Left lobe of liver (tissue), 2 donors: ENCODE measurements around the gene DZIP1L. TPM values are rescaled to one million over a fixed set of nuclear protein-coding genes. Genes with fewer than 3 reads are reported as not detected.

Source experiments
- ATAC-seq: fragments of 200-7000 bp; cut with Tn5 transposase; one replicate; pipeline ENCODE4 v1.9.1; 2020; ENCODE audit warnings: mild to moderate bottlenecking, moderate library complexity
- DNase-seq: peaks from one replicate; pipeline ENCODE4 v3.0.0-alpha.2; 2020; ENCODE audit warnings: low spot score
- total RNA-seq: library from RNA; stranded (reverse); gene quantifications from one replicate; pipeline ENCODE4 v1.2.1, GENCODE V29; 2021
- donor health status: DM: no; HTN: no; CAD: no; lungs with moderate emphysema.
- donor health status: DM: no; HTN: yes; CAD: no.

DZIP1L gene
- total RNA-seq, 1 donor from 2014 or later = 1.6 TPM

DNA sequence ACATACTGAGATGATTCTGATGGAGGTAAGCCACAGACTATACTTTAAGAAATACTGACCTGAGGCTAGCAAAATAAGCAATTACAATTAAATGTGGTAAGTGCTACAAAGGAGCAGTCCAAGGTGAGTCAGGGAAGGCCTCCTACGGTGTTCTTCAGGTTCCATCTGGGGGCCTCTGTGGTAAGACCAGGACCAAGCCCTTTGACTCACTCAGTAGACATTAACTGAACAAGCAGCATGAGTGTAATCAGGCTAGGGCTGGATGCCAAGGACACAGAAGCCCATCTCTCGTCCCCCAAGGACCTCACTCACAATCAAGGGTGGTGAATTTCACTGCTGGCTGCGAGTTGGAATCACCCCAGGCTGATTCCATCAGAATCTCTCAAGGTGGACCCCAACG lies 37.3 kb downstream of the DZIP1L start:
- no peak for ATAC-seq

DNA sequence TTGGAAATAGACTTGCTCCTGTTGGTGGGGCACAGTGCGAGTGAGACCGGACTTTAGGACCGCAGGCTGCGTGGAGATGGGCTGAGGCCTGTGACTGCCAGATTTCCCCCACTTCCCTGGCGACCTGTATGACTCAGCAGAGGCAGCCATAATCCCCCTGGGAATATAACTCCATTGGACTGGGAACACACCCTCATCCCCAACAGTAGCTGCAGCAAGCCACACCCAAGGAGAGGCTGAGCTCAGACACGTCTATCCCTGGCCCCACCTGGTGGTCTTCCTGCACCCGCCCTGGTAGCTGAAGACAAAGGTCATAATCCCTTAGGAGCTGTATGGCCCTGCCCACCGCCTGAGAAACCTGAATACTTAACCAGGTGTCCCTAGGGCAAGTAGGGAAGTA lies 42.6 kb downstream of the DZIP1L start:
- no peak for ATAC-seq
- no peak for DNase-seq

More for the DNA sequence above, 37.3 kb downstream of the DZIP1L start:
- no peak for DNase-seq

DNA sequence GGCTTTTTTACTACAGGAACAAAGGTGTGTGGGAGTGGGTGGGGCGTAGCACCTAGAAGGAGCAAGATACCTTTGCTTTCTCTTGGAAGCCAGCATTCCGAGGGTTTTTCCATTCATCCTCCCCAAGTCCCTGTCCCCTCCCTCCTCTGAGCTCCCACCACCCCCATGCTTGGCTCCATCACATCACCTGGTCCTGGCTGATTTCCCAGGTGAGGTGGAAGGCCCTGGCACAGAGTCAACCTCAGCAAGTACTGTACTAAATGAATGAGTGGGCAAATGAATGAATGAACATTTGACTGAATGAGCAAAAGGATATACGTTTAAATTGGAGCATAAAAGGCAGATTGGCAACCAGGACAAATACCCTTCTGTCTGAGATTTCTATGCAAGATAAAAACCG lies 45.4 kb downstream of the DZIP1L start:
- no peak for ATAC-seq

DNA sequence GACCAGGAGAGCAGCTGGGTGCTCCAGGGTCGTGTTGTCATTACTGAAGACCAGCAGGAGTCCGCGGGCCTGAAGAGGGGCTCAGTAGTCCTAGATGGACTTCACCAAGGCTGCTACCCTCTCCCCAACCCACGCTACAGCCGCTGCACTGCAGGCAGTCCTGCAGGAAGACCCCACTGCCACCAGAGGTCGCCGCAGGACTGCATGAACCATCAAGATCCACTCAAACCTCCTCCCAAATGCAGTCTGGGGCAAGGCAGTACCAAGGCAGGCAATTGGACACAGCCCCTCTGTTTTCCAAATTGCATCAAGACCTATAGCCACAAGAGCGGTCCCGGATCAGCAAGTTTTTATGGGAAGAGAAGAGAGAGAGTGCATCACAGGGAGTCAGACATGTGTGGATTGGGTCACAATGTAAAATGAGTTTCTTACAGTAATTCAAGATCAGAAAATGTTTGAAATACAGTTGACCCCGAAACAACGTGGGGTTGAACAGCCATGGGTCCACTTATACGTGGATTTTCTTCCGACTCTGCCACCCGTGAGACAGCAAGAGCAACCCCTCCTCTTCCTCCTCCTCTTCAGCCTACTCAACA lies 46.7 kb downstream of the DZIP1L start:
- ATAC-seq (peak; percentile 98), DNase-seq (peak; percentile 76)

More for the DNA sequence above, 45.4 kb downstream of the DZIP1L start:
- no peak for DNase-seq

DNA sequence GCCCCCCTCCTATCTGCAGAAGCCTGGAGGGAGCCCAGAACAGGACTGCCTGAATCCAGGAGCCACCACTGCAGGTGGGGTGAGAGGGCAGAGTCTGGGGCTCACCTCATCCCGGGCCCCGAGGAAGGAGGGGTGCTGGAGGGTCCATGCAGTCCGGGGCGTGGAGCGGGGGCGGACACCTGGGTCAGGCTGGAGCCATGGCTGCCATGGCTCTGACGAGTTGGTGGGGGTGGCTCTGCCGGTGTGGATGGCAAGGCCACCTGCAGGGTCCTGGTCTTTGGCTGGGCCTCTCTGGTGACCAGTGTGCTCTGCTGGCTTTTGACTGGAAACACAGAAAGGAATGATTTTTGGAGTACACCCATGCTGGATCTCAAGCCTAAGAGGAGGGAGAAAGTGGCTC lies 47.4 kb downstream of the DZIP1L start:
- DNase-seq = no peak
- no peak for ATAC-seq

GRCh38 chr3:138066972-138067371 lies 48.4 kb downstream of the DZIP1L start:
- no peak for ATAC-seq
- DNase-seq = no peak

DNA sequence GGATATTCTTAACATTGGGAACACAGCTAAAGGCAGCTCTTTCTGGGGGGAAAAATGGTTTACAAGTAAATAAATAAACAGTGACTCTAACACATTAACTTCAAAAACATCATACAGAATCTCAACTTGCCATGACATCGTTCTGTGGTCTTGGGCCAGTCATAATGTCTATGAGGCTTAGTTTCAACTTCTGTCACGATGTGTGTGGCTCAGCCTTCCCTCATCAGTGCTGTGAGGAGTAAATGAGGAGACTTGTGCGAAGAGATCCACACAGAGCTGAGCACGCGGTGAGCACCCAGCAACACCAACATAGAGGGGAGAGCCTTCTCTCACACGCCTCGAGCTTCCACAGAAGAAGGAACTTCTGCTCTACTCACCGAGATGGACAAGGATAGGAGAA lies 49.0 kb downstream of the DZIP1L start:
- ATAC-seq = no peak
- DNase-seq = no peak

GRCh38 chr3:138065949-138066348 lies 49.5 kb downstream of the DZIP1L start:
- ATAC-seq = no peak

GRCh38 chr3:138063416-138063815 lies 52.0 kb downstream of the DZIP1L start:
- no peak for ATAC-seq
- no peak for DNase-seq

More at GRCh38 chr3:138065949-138066348, 49.5 kb downstream of the DZIP1L start:
- no peak for DNase-seq

GRCh38 chr3:138062626-138063025 lies 52.8 kb downstream of the DZIP1L start:
- no peak for ATAC-seq
- DNase-seq = no peak

- no peak for ATAC-seq
- no peak for DNase-seq
Measured at GRCh38 chr3:138062037-138062436, 53.4 kb downstream of the DZIP1L start.

DNA sequence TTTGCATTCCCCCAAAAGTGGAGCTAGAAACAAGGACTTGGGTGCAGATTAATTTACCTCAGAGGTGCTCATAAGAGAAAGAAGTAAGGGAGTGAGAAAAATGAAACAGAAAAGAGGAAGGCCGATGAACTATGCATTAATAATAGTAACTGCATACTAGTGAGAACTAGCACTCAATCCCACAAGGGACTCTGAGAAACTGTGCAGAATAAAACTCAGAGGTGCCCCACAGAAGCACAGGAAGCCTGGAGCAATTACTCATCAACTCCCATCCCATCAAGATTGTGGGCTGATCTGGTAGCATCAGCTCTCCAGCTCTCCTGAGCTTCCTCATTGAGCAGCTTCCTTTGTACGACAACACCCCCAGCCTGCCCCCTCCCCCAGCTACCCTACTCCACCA lies 54.6 kb downstream of the DZIP1L start:
- no peak for DNase-seq
- ATAC-seq = no peak

GRCh38 chr3:138059261-138059660 lies 56.1 kb downstream of the DZIP1L start:
- ATAC-seq = no peak
- DNase-seq = no peak

DNA sequence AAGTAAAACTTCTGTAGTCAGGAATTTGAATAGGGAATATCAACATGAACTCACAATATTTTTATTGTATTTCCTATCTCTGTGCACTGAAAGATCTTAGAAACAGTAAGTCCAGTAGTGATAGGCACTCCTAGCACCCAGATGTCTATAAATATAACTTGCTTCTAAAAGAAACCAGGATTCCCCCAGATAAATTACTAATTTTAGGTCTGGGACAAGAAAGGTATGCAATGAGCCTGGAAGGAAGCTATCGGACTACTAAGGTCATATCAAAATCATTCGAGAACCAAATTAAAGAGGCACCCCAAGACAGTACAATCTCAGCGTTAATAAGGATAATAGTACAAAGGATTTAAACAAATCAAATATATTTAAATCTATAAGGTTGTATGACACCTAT lies 58.0 kb downstream of the DZIP1L start:
- DNase-seq = no peak
- no peak for ATAC-seq

DNA sequence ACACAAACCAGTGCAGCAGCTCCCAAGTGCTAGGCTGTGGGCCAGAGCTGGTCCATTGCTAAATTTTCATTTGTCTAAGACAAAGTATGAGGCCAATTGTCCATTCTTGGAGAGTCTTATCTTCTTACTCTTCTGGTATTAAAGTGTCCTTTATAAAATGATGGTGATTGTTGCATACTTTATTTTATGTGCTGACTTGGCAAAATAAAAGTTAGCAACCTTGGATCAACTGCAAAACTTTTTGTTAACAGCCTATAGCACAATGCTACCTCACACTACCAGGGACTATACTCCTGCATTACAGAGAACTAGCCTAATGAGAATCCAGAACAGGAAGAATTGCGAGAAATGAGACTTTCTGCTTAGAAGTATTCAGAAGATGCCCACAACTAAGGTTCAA lies 61.4 kb downstream of the DZIP1L start:
- ATAC-seq (no peak), DNase-seq (no peak)

DNA sequence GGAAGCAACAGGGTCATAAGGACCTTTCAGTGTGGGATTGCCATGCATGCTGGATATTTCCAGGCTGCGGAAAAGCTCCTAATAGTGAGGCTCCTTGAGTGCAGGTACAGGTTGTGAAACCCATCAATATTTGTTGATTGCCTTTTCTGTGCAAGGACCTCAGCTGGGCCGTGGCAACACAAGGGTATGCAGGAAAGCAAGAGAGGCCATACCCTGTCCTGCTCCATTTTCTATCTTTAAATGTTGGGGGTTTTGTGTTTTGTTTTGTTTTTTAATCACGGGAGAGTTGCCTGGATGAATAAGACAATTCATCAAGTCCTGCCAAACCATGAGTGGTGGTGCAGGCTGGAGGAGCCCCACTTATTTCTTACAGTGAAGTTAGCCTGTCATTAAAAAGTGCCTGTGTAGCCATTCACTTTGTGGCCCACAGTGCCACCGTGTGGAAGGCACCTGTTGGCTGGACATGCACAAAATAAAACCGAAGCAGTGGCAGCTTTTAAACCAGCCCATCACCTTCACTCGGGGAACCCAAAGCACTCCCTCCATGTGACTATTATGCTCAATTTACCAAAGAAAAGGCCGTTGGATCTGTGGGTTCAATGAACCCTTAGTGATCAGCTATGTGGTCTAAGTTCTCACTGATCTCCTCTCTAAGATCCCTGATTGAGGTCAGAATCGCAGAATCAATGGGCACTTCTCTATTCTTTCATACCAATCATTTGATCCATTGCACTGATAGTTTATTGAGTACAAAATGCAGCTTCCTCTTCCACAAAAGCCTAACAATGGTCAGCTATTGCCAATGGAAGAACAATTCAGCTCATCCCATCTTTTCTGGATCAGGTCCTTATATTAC lies 63.2 kb downstream of the DZIP1L start:
- peak; percentile 92 for ATAC-seq

GRCh38 chr3:138049157-138049919 lies 66.1 kb downstream of the DZIP1L start:
- ATAC-seq (no peak), DNase-seq (no peak)

More for the DNA sequence above, 63.2 kb downstream of the DZIP1L start:
- DNase-seq = no peak

GRCh38 chr3:138047596-138048158 lies 67.7 kb downstream of the DZIP1L start:
- ATAC-seq (no peak), DNase-seq (no peak)

GRCh38 chr3:138046955-138047354 lies 68.5 kb downstream of the DZIP1L start:
- ATAC-seq (no peak), DNase-seq (no peak)

DNA sequence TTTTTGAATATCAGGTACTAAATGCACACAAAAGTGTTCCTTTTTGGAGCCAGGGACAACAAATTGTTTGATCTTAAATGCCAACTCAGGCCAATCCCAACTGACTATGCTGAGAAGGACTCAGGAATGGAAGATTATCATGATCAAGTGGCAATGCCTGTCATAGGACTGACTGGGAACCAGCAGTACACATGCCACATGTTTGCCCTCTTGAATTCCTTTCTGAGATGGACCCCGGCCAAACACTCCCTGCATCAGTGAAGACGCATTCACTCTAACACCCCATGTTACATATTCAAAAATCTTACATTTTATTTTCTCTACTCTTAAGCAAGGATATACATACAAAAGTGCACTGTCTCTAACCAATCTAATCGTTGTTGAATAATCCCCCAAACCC lies 69.3 kb downstream of the DZIP1L start:
- ATAC-seq (no peak), DNase-seq (no peak)

- no peak for ATAC-seq
- DNase-seq = no peak
Measured at GRCh38 chr3:138043266-138044029, 72.0 kb downstream of the DZIP1L start.
